HEK293 (cell line): ENCODE data around the gene NTF4.
"Not testable (repeated sequence)": the region's sequence is repeated elsewhere in the genome, so short reads cannot be mapped to it uniquely, and the experiment has no call there.

Experiments
- MEIS1 ChIP-seq: sonication (generic); formaldehyde crosslinking; IDR thresholded peaks from 2 replicates; pipeline ENCODE4 v1.8.1; 2022; ENCODE audit warnings: missing genetic modification reagents, mild to moderate bottlenecking, borderline replicate concordance
- RBAK ChIP-seq: fragments of 450-650 bp; formaldehyde crosslinking; IDR thresholded peaks from 2 replicates; pipeline ENCODE4 v1.5.1; 2016; ENCODE audit warnings: missing biosample characterization, missing genetic modification characterization
- SP3 ChIP-seq: fragments of 450-650 bp; formaldehyde crosslinking; IDR thresholded peaks from 2 replicates; pipeline ENCODE4 v1.5.1; 2016; ENCODE audit warnings: missing biosample characterization, missing genetic modification characterization
- ZNF16 ChIP-seq: fragments of 450-650 bp; formaldehyde crosslinking; IDR thresholded peaks from 2 replicates; pipeline ENCODE4 v1.5.1; 2016; ENCODE audit warnings: low read depth, missing biosample characterization, missing genetic modification characterization
- ZNF184 ChIP-seq: fragments of 450-650 bp; IDR thresholded peaks from 2 replicates; pipeline ENCODE4 v1.5.1; 2018; ENCODE audit warnings: missing biosample characterization, mild to moderate bottlenecking, missing genetic modification characterization
- ZNF239 ChIP-seq: fragments of 450-650 bp; formaldehyde crosslinking; IDR thresholded peaks from 2 replicates; pipeline ENCODE4 v1.5.1; 2016; ENCODE audit warnings: missing biosample characterization, missing genetic modification characterization
- ZNF610 ChIP-seq: fragments of 450-650 bp; formaldehyde crosslinking; IDR thresholded peaks from 2 replicates; pipeline ENCODE4 v1.5.1; 2016; ENCODE audit warnings: missing biosample characterization, missing genetic modification characterization, borderline replicate concordance
- TF ChIP-seq, protein P1 (sequence below): fragments of 450-650 bp; formaldehyde crosslinking; IDR thresholded peaks from 2 replicates; pipeline ENCODE4 v1.5.1; 2016; ENCODE audit warnings: missing biosample characterization, missing genetic modification characterization

DNA sequence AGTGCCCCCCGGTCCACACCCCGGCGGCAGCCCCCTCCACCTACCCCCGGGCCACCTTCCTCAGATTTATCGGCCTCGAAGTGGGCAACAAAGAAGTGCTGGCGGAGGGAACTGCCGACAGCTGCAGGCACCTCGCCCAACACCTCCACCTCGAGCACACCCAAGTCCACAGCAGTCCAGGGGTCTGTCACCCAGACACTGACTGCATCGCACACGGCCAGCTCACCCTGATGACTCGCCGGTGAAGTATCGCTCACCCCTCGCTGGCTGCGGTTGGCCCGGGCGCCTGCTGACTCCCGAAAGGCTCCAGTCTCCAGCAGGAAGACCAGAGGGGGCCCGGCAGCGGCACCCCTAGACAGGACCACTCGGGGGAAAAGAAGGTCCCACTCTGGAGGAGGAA lies 39.0 kb downstream of the NTF4 start:
- TF ChIP-seq ZNF184 (tag by site-specific recombination); RBAK (tag by site-specific recombination); SP3 (tag by site-specific recombination); ZNF16; MEIS1 (CRISPR knock-in tag); ZNF610 (tag by site-specific recombination); ZNF239 (tag by site-specific recombination): not testable (repeated sequence)
- TF ChIP-seq, protein P1, sequence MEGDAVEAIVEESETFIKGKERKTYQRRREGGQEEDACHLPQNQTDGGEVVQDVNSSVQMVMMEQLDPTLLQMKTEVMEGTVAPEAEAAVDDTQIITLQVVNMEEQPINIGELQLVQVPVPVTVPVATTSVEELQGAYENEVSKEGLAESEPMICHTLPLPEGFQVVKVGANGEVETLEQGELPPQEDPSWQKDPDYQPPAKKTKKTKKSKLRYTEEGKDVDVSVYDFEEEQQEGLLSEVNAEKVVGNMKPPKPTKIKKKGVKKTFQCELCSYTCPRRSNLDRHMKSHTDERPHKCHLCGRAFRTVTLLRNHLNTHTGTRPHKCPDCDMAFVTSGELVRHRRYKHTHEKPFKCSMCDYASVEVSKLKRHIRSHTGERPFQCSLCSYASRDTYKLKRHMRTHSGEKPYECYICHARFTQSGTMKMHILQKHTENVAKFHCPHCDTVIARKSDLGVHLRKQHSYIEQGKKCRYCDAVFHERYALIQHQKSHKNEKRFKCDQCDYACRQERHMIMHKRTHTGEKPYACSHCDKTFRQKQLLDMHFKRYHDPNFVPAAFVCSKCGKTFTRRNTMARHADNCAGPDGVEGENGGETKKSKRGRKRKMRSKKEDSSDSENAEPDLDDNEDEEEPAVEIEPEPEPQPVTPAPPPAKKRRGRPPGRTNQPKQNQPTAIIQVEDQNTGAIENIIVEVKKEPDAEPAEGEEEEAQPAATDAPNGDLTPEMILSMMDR (tag by site-specific recombination) = not testable (repeated sequence)
